HUES6 (cell line): Measurements from ENCODE around the gene RIC8B.

Experiments used
- H3K27ac ChIP-seq: 2 replicates; pipeline ENCODE4 v1.7.0; 2013; ENCODE audit warnings: low read depth, mild to moderate bottlenecking, low read length, inconsistent platforms
- H3K27me3 ChIP-seq: 2 replicates; pipeline ENCODE4 v1.6.1; 2013; ENCODE audit warnings: low read length; ENCODE audit not compliant: control insufficient read depth, insufficient read depth
- H3K36me3 ChIP-seq: 2 replicates; pipeline ENCODE4 v1.6.1; 2013; ENCODE audit warnings: low read length; ENCODE audit not compliant: control insufficient read depth, insufficient read depth
- H3K4me1 ChIP-seq: 2 replicates; pipeline ENCODE4 v1.6.1; 2013; ENCODE audit warnings: low read length; ENCODE audit not compliant: control insufficient read depth, insufficient read depth
- H3K4me3 ChIP-seq: 2 replicates; pipeline ENCODE4 v1.5.1; 2013; ENCODE audit warnings: low read depth, low read length
- H3K9ac ChIP-seq: one replicate; pipeline ENCODE4 v1.6.1; 2013; ENCODE audit warnings: mild to moderate bottlenecking, low read length
- H3K9me3 ChIP-seq: 2 replicates; pipeline ENCODE4 v1.6.1; 2013; ENCODE audit warnings: low read depth, low read length; ENCODE audit not compliant: control insufficient read depth, insufficient read depth

The RIC8B gene

DNA sequence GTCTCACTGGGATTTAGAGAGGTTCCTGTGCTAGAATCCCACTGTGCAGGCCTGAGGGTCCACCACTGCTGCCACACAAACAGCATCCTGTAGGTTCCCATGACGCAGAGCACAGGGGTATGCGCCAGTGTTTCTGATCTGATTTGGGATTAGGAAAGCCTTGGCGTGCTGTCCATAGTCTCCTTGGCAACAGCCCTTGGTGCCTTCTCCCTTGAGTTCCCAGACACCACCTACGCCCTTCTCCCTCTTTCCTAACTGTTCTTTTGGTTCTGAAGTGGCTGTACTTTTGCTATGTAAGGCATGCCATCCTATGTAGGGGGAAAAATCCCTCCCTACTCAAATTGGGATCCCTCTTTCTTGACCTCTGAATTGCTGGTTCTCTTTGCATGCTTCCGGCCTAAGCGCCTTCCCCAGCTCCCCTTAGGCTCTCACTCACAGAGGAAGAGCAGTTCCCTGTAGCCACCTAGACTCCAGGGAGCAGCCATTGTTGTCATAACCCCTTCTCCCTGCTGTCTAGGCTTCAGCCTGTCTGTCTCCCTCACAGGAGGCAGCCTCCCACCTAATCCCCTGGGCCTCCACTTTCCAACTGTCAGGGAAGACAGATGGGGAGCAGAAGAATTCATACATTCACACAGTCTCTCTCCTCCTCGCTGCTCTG, 14.8 kb upstream of the RIC8B start:
- H3K9me3 ChIP-seq: no peaks in the 10 kb centered on the region
- peak overlapping the region; percentile 56 for H3K9ac ChIP-seq
- peak overlapping the region; percentile 31 for H3K4me3 ChIP-seq
- H3K27me3 ChIP-seq: no peaks in the 10 kb centered on the region
- H3K27ac ChIP-seq: peak overlapping the region; percentile 21; the same call in 1 of the 2 replicates
- H3K4me1 ChIP-seq: peaks cover 25% of the 10 kb centered on the region
- H3K36me3 ChIP-seq: no peaks in the 10 kb centered on the region

DNA sequence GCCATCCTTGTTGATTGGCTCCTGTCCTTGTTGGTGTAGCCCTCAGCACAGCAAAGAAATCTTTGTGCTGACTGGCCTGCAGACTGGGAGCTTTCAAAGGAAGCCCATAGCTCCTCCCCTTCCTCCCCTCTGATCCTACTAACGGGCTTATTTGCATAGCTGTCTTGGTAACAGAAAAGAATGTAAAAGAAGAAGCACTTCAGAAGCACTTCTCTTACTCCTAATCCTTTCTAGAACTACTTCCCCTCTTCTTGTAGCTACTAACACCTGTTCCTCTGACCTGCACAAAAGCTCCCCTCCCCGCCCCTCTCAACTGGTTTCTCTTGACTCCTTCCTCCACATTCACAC, 14.3 kb upstream of the RIC8B start:
- Histone ChIP-seq H3K27me3 (no peaks in the 10 kb centered on the region), H3K9ac (peak overlapping the region; percentile 56), H3K27ac (peak overlapping the region; percentile 21; the same call in 1 of the 2 replicates), H3K4me1 (peaks cover 25% of the 10 kb centered on the region), H3K36me3 (no peaks in the 10 kb centered on the region), H3K4me3 (peak overlapping the region; percentile 31), H3K9me3 (no peaks in the 10 kb centered on the region)

DNA sequence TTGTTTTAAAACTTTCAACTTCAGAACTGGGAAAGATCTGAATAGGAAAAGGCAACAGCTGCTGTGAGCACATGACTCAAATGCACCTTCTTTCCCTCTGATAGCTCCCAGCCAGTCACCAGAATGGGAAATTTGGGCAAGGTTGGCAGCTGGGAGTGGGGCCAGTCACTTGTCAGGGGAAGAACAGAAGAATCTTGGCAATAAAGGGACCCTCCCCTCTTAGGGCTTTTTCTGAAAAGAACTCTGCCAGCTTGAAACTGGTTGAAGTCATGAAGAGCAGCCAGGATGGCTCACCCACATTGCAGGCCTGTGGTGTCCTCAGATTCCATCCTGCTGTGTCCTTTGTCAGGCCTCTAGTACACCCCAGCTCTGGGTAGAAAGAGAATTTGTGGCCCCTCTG, 10.3 kb upstream of the RIC8B start:
- H3K27me3 ChIP-seq: no peaks in the 10 kb centered on the region
- no peak overlapping the region for H3K9ac ChIP-seq
- peaks cover 57% of the 10 kb centered on the region for H3K4me1 ChIP-seq
- no peak overlapping the region for H3K4me3 ChIP-seq
- H3K36me3 ChIP-seq: no peaks in the 10 kb centered on the region
- no peak overlapping the region for H3K27ac ChIP-seq
- H3K9me3 ChIP-seq: no peaks in the 10 kb centered on the region

DNA sequence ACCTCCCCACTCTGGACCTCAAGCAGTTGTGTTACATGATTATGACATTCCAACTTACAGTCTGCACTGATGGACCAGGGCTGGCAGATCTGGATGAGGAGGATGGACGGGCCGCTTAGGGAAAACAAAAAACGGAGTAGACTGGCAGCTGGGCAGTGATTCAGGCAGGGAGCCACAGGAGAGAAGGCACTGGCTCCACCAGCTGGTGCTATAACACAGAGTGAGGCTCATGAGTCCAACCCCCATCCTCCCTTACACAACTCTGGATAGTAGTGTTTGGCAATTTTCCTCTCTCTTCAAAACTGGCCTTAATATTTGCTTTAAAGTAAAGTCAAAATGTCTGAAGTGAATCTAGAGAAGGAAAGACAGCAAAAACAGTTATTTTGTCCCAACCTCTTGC, 9.7 kb upstream of the RIC8B start:
- no peaks in the 10 kb centered on the region for H3K36me3 ChIP-seq
- H3K4me1 ChIP-seq: peaks cover 57% of the 10 kb centered on the region
- no peaks in the 10 kb centered on the region for H3K9me3 ChIP-seq
- H3K9ac ChIP-seq: no peak overlapping the region
- no peak overlapping the region for H3K27ac ChIP-seq
- H3K4me3 ChIP-seq: no peak overlapping the region
- no peaks in the 10 kb centered on the region for H3K27me3 ChIP-seq

DNA sequence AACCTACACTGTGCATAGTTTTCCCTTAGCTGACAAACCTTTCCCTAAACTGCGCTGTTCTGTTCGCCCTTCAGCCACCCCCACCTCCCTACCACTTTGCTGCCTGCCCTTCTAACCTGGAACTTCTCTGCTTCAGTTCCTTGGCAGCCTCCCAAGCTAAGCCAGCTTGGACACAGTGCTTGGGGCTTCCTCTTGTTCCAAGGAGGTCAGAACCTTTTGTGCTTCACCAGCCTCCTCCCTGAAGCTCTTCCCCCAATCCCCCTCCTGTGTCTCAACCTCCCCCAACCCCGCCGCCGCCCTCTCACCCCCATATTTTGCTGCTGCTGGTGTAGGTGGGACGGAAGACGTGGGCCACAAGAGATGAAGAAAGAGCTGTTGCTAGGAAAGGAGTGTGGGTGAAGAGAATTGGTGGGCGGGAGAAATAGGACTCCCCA, 8.1 kb upstream of the RIC8B start:
- H3K27me3 ChIP-seq: no peaks in the 10 kb centered on the region
- no peak overlapping the region for H3K9ac ChIP-seq
- no peaks in the 10 kb centered on the region for H3K36me3 ChIP-seq
- no peak overlapping the region for H3K27ac ChIP-seq
- no peak overlapping the region for H3K4me3 ChIP-seq
- H3K9me3 ChIP-seq: no peaks in the 10 kb centered on the region
- H3K4me1 ChIP-seq: peaks cover 60% of the 10 kb centered on the region

DNA sequence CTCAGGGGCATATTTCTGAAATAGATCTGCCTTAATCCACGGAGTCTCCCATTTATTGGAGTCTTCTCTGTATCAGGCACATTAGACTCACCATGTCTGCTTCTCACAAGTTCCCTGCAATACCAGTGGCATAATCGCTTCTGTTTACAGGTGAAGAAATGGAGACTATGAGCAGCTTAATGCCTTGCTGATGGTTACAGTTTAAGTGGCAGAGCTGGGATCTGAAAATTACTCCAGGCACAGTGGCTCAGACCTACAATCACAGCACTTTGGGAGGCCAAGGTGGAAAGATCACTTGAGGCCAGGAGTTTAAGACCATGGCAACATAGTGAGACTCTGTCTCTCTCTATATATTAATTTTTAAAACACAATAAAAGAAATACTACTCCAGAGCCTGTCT, 7.3 kb upstream of the RIC8B start:
- peak overlapping the region; percentile 27; the same call in 1 of the 2 replicates for H3K4me3 ChIP-seq
- H3K9ac ChIP-seq: peak overlapping the region; percentile 34

DNA sequence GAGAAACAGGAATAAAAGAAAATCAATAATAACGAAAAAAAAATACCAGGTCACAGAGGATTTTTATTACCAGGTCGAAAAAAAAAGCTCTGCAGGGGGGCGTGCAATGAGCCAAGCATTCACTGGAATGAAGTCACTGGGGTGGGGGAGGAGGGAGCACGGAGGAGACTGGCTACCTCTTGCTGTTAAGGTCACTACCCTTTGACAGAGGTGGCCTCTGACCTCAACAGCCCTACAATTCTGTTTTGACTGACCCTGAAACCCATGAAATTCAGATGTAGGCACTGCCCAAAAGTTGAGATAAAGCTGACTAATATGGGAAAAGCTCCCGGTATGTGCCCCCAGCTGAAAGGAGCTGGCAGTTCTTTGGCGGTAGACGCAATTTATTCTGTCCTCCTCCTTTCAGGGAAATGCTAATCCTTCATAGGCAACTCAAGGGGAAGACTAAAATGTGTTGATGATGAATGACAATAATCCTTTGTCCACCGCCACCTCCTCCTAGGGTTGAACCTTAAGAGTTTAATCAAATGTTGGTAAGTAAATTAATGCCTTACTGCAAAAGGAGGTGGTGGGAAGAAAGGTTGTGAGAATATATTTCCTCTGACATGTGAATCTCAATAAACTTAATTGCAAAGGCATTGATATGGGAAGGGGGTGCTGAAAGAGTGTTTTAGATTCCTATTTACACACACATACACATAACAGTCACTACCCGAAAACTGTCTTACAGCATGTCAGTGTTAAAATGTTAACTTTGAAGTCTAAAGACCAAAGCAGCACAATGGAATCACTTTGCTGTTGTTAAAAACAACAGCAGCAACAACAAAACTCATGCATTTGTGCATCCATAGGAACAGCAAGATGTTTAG, 6.3 kb upstream of the RIC8B start:
- H3K4me1 ChIP-seq: peaks cover 66% of the 10 kb centered on the region
- H3K36me3 ChIP-seq: no peaks in the 10 kb centered on the region
- no peaks in the 10 kb centered on the region for H3K27me3 ChIP-seq
- peak overlapping the region; percentile 77 for H3K27ac ChIP-seq
- peak overlapping the region; percentile 74 for H3K9ac ChIP-seq
- H3K4me3 ChIP-seq: peak overlapping the region; percentile 27
- no peaks in the 10 kb centered on the region for H3K9me3 ChIP-seq

More for the DNA sequence above, 7.3 kb upstream of the RIC8B start:
- no peaks in the 10 kb centered on the region for H3K9me3 ChIP-seq
- H3K4me1 ChIP-seq: peaks cover 66% of the 10 kb centered on the region
- no peaks in the 10 kb centered on the region for H3K36me3 ChIP-seq
- peak overlapping the region; percentile 77; the same call in 1 of the 2 replicates for H3K27ac ChIP-seq
- no peaks in the 10 kb centered on the region for H3K27me3 ChIP-seq

DNA sequence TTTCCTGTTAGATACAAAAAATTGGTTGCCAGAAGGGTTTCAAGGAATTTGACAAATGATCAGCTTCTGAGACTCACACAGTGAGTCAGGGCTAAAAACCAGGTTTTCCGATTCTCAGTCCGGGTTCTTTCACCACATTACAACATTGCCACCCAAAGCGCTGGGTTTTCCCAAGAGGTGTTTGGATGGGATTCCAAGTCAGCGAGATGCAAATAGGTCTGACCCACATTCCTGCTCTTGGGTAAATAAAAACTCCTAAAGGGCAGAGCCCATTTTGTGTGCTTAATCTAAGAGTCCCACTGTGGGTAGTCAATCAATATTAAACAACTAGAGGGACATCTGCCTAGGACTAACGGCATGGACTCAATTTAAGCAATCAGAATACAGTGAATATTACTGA, 5.4 kb upstream of the RIC8B start:
- H3K36me3 ChIP-seq: no peaks in the 10 kb centered on the region
- H3K27ac ChIP-seq: peak overlapping the region; percentile 77
- peak overlapping the region; percentile 27 for H3K4me3 ChIP-seq
- H3K9me3 ChIP-seq: no peaks in the 10 kb centered on the region
- H3K9ac ChIP-seq: peak overlapping the region; percentile 74
- H3K4me1 ChIP-seq: peaks cover 64% of the 10 kb centered on the region
- no peaks in the 10 kb centered on the region for H3K27me3 ChIP-seq

DNA sequence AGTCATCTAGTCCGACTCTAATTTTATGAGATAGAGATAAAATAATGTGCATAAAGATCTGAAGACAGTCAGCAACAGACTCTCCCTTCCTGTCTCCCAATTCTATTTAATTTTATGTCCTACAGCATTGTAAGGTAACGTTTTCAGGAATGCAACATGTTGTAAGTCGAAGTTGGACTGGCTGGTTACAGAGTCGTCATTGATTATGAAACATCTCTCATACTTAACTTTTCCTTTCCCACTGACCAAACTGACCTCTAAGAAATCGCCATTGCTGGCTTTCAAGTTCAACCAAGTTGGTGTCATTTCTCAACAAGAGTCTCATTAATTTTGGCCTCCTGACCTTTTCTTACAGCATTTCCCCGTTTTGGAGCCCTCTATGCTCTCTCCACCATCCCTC, 4.9 kb upstream of the RIC8B start:
- no peak overlapping the region for H3K9ac ChIP-seq
- no peak overlapping the region for H3K4me3 ChIP-seq
- H3K27me3 ChIP-seq: no peaks in the 10 kb centered on the region
- H3K36me3 ChIP-seq: no peaks in the 10 kb centered on the region
- H3K27ac ChIP-seq: peak overlapping the region; percentile 77; the same call in 1 of the 2 replicates
- no peaks in the 10 kb centered on the region for H3K9me3 ChIP-seq
- peaks cover 60% of the 10 kb centered on the region for H3K4me1 ChIP-seq

DNA sequence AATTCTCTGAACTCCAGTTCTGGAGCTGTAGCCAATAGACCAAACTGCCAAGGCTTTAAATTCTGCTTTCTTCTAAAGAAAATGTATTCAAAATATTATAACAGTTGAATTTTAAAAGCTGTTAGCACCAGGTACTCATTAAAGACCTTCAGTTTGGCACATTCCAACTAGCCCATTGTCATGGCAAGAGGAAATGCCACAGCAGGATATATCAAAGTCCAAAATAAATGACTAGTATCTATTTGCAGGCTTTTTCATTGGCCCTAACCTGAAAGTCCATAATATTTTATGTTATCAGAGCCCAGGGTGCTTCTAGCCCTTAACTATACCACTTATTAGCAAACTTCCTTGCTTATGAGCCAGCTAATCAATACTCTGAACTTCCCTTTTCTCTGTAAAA, 3.1 kb upstream of the RIC8B start:
- Histone ChIP-seq H3K27me3 (no peaks in the 10 kb centered on the region), H3K27ac (peak overlapping the region; percentile 66), H3K9ac (no peak overlapping the region), H3K36me3 (no peaks in the 10 kb centered on the region), H3K9me3 (no peaks in the 10 kb centered on the region), H3K4me3 (no peak overlapping the region), H3K4me1 (peaks cover 65% of the 10 kb centered on the region)
